ENCODE results near the gene CORT. TPM values are rescaled to one million over a fixed set of nuclear protein-coding genes. Genes with fewer than 3 reads are reported as not detected.

CORT gene
- total RNA-seq, 1 donor from 2014 or later, result 0.77 TPM

- H3K4me1 Mint-ChIP-seq (ENCODE audit: unreplicated experiment), result peaks cover 7% of the 10 kb centered on the region
- no peak for DNase-seq (ENCODE audit: low spot score)
- H3K27ac Mint-ChIP-seq (ENCODE audit: unreplicated experiment), result no peak overlapping the region
- H3K36me3 Mint-ChIP-seq (ENCODE audit: low read depth, unreplicated experiment), result peaks cover 9% of the 10 kb centered on the region
- H3K27me3 Mint-ChIP-seq (ENCODE audit: unreplicated experiment), result peaks cover 4% of the 10 kb centered on the region
- TF ChIP-seq CTCF (IDR thresholded peaks at IDR 0.05; ENCODE audit: unreplicated experiment), result no peak
- H3K9me3 Mint-ChIP-seq (ENCODE audit: unreplicated experiment), result no peaks in the 10 kb centered on the region
- no peak overlapping the region for H3K4me3 Mint-ChIP-seq (ENCODE audit: unreplicated experiment)
These were observed 39.6 kb downstream of the CORT start for GRCh38 chr1:10489291-10490055.

- Mint-ChIP-seq H3K27me3 (ENCODE audit: unreplicated experiment) (peaks cover 4% of the 10 kb centered on the region), H3K4me3 (ENCODE audit: unreplicated experiment) (no peak overlapping the region), H3K27ac (ENCODE audit: unreplicated experiment) (no peak overlapping the region), H3K36me3 (ENCODE audit: low read depth, unreplicated experiment) (peaks cover 5% of the 10 kb centered on the region), H3K4me1 (ENCODE audit: unreplicated experiment) (peaks cover 16% of the 10 kb centered on the region), H3K9me3 (ENCODE audit: unreplicated experiment) (no peaks in the 10 kb centered on the region)
- DNase-seq (ENCODE audit: low spot score), result no peak
- no peak for TF ChIP-seq CTCF (IDR thresholded peaks at IDR 0.05; ENCODE audit: unreplicated experiment)
These were observed 40.6 kb downstream of the CORT start for GRCh38 chr1:10490286-10490970.

GRCh38 chr1:10494418-10494753 is 44.6 kb downstream of the CORT start:
- Mint-ChIP-seq H3K36me3 (ENCODE audit: low read depth, unreplicated experiment) (peaks cover 10% of the 10 kb centered on the region), H3K27me3 (ENCODE audit: unreplicated experiment) (peaks cover 4% of the 10 kb centered on the region), H3K4me3 (ENCODE audit: unreplicated experiment) (no peak overlapping the region), H3K9me3 (ENCODE audit: unreplicated experiment) (no peaks in the 10 kb centered on the region), H3K27ac (ENCODE audit: unreplicated experiment) (no peak overlapping the region), H3K4me1 (ENCODE audit: unreplicated experiment) (peaks cover 16% of the 10 kb centered on the region)
- TF ChIP-seq CTCF (IDR thresholded peaks at IDR 0.05; ENCODE audit: unreplicated experiment), result no peak
- no peak for DNase-seq (ENCODE audit: low spot score)

GRCh38 chr1:10494754-10495474 is 45.1 kb downstream of the CORT start:
- no peak overlapping the region for H3K4me3 Mint-ChIP-seq (ENCODE audit: unreplicated experiment)
- DNase-seq (ENCODE audit: low spot score), result peak; percentile 87

More at GRCh38 chr1:10494754-10495474, 45.1 kb downstream of the CORT start:
- H3K4me1 Mint-ChIP-seq (ENCODE audit: unreplicated experiment), result peaks cover 16% of the 10 kb centered on the region
- H3K27me3 Mint-ChIP-seq (ENCODE audit: unreplicated experiment), result peaks cover 4% of the 10 kb centered on the region
- TF ChIP-seq CTCF (IDR thresholded peaks at IDR 0.05; ENCODE audit: unreplicated experiment), result peak; percentile 98
- no peaks in the 10 kb centered on the region for H3K9me3 Mint-ChIP-seq (ENCODE audit: unreplicated experiment)
- H3K36me3 Mint-ChIP-seq (ENCODE audit: low read depth, unreplicated experiment), result peaks cover 6% of the 10 kb centered on the region
- peak overlapping the region; percentile 48 for H3K27ac Mint-ChIP-seq (ENCODE audit: unreplicated experiment)
